HEK293 (cell line): ENCODE results near the gene CETN3.

Experiments used
- CTCF ChIA-PET: fragments of 350-600 bp; formaldehyde crosslinking; extraction: SDS; loops from one replicate; lab custom pipeline; 2021; ENCODE audit warnings: antibody characterized with exemption; lab: Yijun Ruan, JAX
- POLR2A ChIA-PET: fragments of 300-600 bp; formaldehyde crosslinking; extraction: SDS; loops from one replicate; lab custom pipeline; 2020; ENCODE audit warnings: antibody characterized with exemption, inconsistent platforms; lab: Yijun Ruan, JAX
- H3K27ac ChIP-seq: fragments of 200-500 bp; sonication (Bioruptor generic); 2 replicates; pipeline ENCODE4 v1.5.1; 2014; ENCODE audit warnings: low read depth, low read length, control low read depth, inconsistent platforms; ENCODE audit errors: extremely low read depth
- H3K36me3 ChIP-seq, 2 experiments: fragments of 200-500 bp in 1 of 2; sonication (Bioruptor generic) in 1 of 2; 1 replicate in 1 of 2; 2 replicates in 1 of 2; pipeline ENCODE4 v1.5.1; 2014 to 2017; ENCODE audit warnings: inconsistent platforms in 2 of 2, low read length in 2 of 2; ENCODE audit not compliant: control insufficient read depth in 2 of 2, insufficient read depth in 1 of 2
- H3K4me1 ChIP-seq: fragments of 200-500 bp; sonication (Bioruptor generic); 2 replicates; pipeline ENCODE4 v1.5.1; 2014; ENCODE audit warnings: mild to moderate bottlenecking, low read length, inconsistent platforms; ENCODE audit not compliant: control insufficient read depth, insufficient read depth
- H3K4me3 ChIP-seq: 2 replicates; pipeline ENCODE4 v1.5.1; 2011; ENCODE audit warnings: low read depth, mild to moderate bottlenecking, control low read depth, low read length, moderate library complexity
- H3K9me3 ChIP-seq: fragments of 200-500 bp; sonication (Bioruptor generic); 2 replicates; pipeline ENCODE4 v1.5.1; 2014; ENCODE audit warnings: low read depth, low read length, inconsistent platforms; ENCODE audit not compliant: control insufficient read depth, insufficient read depth
- GLI4 ChIP-seq: fragments of 450-650 bp; formaldehyde crosslinking; IDR thresholded peaks from 2 replicates; pipeline ENCODE4 v1.5.1; 2016; ENCODE audit warnings: missing biosample characterization, missing genetic modification characterization
- GLIS1 ChIP-seq: fragments of 450-650 bp; formaldehyde crosslinking; IDR thresholded peaks from 2 replicates; pipeline ENCODE4 v1.5.1; 2016; ENCODE audit warnings: missing biosample characterization, missing genetic modification characterization
- SCRT1 ChIP-seq: fragments of 450-650 bp; formaldehyde crosslinking; IDR thresholded peaks from 2 replicates; pipeline ENCODE4 v1.5.1; 2016; ENCODE audit warnings: missing biosample characterization, missing genetic modification characterization, borderline replicate concordance
- TCF7L2 ChIP-seq: IDR thresholded peaks from 2 replicates; pipeline ENCODE4 v1.6.1; 2011; ENCODE audit warnings: low read depth, mild to moderate bottlenecking, inconsistent platforms, low read length, moderate library complexity, borderline replicate concordance
- ZBTB17 ChIP-seq: fragments of 450-650 bp; formaldehyde crosslinking; IDR thresholded peaks from 2 replicates; pipeline ENCODE4 v1.5.1; 2016; ENCODE audit warnings: missing biosample characterization, missing genetic modification characterization
- ZFP41 ChIP-seq: fragments of 450-650 bp; formaldehyde crosslinking; IDR thresholded peaks from 2 replicates; pipeline ENCODE4 v1.5.1; 2016; ENCODE audit warnings: missing biosample characterization, missing genetic modification characterization, borderline replicate concordance
- ZNF138 ChIP-seq: fragments of 450-650 bp; formaldehyde crosslinking; IDR thresholded peaks from 2 replicates; pipeline ENCODE4 v1.5.1; 2016; ENCODE audit warnings: missing biosample characterization, missing genetic modification characterization, borderline replicate concordance
- ZNF19 ChIP-seq: fragments of 450-650 bp; formaldehyde crosslinking; IDR thresholded peaks from 2 replicates; pipeline ENCODE4; 2016; ENCODE audit warnings: missing biosample characterization, missing genetic modification characterization, low read depth
- ZNF23 ChIP-seq: fragments of 450-650 bp; formaldehyde crosslinking; IDR thresholded peaks from 2 replicates; pipeline ENCODE4 v1.5.1; 2016; ENCODE audit warnings: missing biosample characterization, missing genetic modification characterization, borderline replicate concordance
- ZNF26 ChIP-seq: fragments of 450-650 bp; formaldehyde crosslinking; IDR thresholded peaks from 2 replicates; pipeline ENCODE4 v1.5.1; 2016; ENCODE audit warnings: missing biosample characterization, missing genetic modification characterization
- ZNF266 ChIP-seq: fragments of 450-650 bp; formaldehyde crosslinking; IDR thresholded peaks from 2 replicates; pipeline ENCODE4 v1.5.1; 2016; ENCODE audit warnings: missing biosample characterization, missing genetic modification characterization, low read depth
- ZNF311 ChIP-seq: fragments of 450-650 bp; formaldehyde crosslinking; IDR thresholded peaks from 2 replicates; pipeline ENCODE4 v1.5.1; 2017; ENCODE audit warnings: missing biosample characterization, missing genetic modification characterization, borderline replicate concordance
- ZNF350 ChIP-seq: fragments of 450-650 bp; formaldehyde crosslinking; IDR thresholded peaks from 2 replicates; pipeline ENCODE4 v1.5.0; 2017; ENCODE audit warnings: missing biosample characterization, mild to moderate bottlenecking, missing genetic modification characterization
- ZNF354C ChIP-seq: fragments of 450-650 bp; formaldehyde crosslinking; IDR thresholded peaks from 2 replicates; pipeline ENCODE4 v1.5.1; 2016; ENCODE audit warnings: missing biosample characterization, missing genetic modification characterization, low read depth, borderline replicate concordance
- ZNF391 ChIP-seq: fragments of 450-650 bp; formaldehyde crosslinking; IDR thresholded peaks from 2 replicates; pipeline ENCODE4 v1.5.1; 2016; ENCODE audit warnings: low read depth, missing biosample characterization, missing genetic modification characterization, borderline replicate concordance
- ZNF561 ChIP-seq: fragments of 450-650 bp; IDR thresholded peaks from 2 replicates; pipeline ENCODE4 v1.5.1; 2018; ENCODE audit warnings: missing biosample characterization, missing genetic modification characterization, borderline replicate concordance
- ZNF600 ChIP-seq: fragments of 450-650 bp; formaldehyde crosslinking; IDR thresholded peaks from 2 replicates; pipeline ENCODE4 v1.5.1; 2016; ENCODE audit warnings: missing biosample characterization, missing genetic modification characterization
- ZNF624 ChIP-seq: fragments of 450-650 bp; formaldehyde crosslinking; IDR thresholded peaks from 2 replicates; pipeline ENCODE4 v1.5.1; 2017; ENCODE audit warnings: missing biosample characterization, missing genetic modification characterization
- ZNF658 ChIP-seq: fragments of 450-650 bp; formaldehyde crosslinking; IDR thresholded peaks from 2 replicates; pipeline ENCODE4; 2016; ENCODE audit warnings: missing biosample characterization, missing genetic modification characterization
- ZNF843 ChIP-seq: fragments of 450-650 bp; formaldehyde crosslinking; IDR thresholded peaks from 2 replicates; pipeline ENCODE4 v1.5.1; 2016; ENCODE audit warnings: missing biosample characterization, missing genetic modification characterization
- ZSCAN18 ChIP-seq: fragments of 450-650 bp; formaldehyde crosslinking; IDR thresholded peaks from 2 replicates; pipeline ENCODE4 v1.5.1; 2016; ENCODE audit warnings: missing biosample characterization, missing genetic modification characterization
- ZSCAN30 ChIP-seq: fragments of 450-650 bp; IDR thresholded peaks from 2 replicates; pipeline ENCODE4 v1.5.1; 2018; ENCODE audit warnings: missing biosample characterization, mild to moderate bottlenecking, missing genetic modification characterization, moderate library complexity

The CETN3 gene

DNA sequence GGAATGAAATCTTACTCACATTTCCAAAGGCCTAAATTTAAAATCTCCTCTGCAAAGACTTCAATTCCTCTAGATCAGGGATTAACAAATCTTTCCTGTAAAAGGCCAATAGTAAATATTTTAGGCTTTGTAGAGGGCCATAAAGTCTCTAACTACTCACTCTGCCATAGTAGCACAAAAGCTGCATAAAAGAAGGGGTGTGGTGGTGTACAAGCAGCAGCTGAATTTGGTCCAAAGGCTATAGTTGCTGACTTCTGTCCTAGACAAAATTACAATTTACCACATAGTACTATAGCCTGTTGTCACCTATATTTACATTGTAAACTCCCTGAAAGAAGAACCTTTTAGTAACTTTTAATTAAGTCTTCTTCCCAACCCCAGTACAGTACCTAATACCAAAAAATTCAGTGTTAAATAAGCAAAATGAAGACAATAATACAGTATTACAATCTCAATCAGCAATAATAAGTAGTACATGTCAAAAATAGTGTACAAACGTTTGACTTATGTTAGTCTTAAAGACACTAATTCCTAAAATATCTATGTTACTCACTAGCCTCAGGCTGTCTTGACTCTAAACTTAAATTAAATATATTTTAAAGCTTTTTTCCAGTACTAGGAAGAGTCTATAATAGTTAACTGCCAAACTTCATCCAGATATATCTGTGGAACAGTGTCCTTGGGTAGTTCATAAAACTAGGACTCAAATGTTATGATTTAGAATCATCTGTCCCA, 6.9 kb downstream of the CETN3 start:
- TF ChIP-seq TCF7L2 = no peak
- TF ChIP-seq ZNF600 = no peak
- TF ChIP-seq ZBTB17 = no peak
- no peak for TF ChIP-seq ZNF266 (tag by site-specific recombination)
- TF ChIP-seq ZNF23 (tag by site-specific recombination) = no peak
- no peak for TF ChIP-seq ZNF354C (tag by site-specific recombination)
- Histone ChIP-seq H3K27ac (no peak overlapping the region), H3K4me1 (peaks cover 4% of the 10 kb centered on the region; the same call in 1 of the 2 replicates), H3K36me3 (peaks cover 19 to 53% of the 10 kb centered on the region in 2 experiments), H3K4me3 (no peak overlapping the region), H3K9me3 (no peaks in the 10 kb centered on the region)
- POLR2A ChIA-PET = no interaction called here
- CTCF ChIA-PET = interaction anchor here (1.9 kb wide), 1 partner anchor 15 kb away, joined by 5 read pairs; no protein-coding TSS in a partner anchor

GRCh38 chr5:90399251-90399650, 10.3 kb downstream of the CETN3 start:
- CTCF ChIA-PET = interaction anchor here (0.6 to 0.7 kb wide), 2 partner anchors 205 to 686 kb away, joined by 3 read pairs; no protein-coding TSS in a partner anchor
- no peak for TF ChIP-seq ZFP41 (tag by site-specific recombination)
- TF ChIP-seq SCRT1 (tag by site-specific recombination) = no peak
- no peak for TF ChIP-seq ZNF19 (tag by site-specific recombination)
- no peak for TF ChIP-seq ZSCAN18 (tag by site-specific recombination)
- no peak for TF ChIP-seq ZNF658 (tag by site-specific recombination)
- no peak for TF ChIP-seq ZNF624
- no peak for TF ChIP-seq ZNF843
- no peak for TF ChIP-seq ZNF26 (tag by site-specific recombination)
- TF ChIP-seq ZNF561 = no peak
- TF ChIP-seq GLI4 (tag by site-specific recombination) = no peak
- no peak for TF ChIP-seq ZNF311
- TF ChIP-seq ZNF266 (tag by site-specific recombination) = no peak
- no peak for TF ChIP-seq GLIS1 (tag by site-specific recombination)
- no peak for TF ChIP-seq ZNF138
- no peak for TF ChIP-seq ZNF391 (tag by site-specific recombination)
- no peak for TF ChIP-seq ZNF350 (tag by site-specific recombination)
- TF ChIP-seq ZSCAN30 (tag by site-specific recombination) = no peak
- Histone ChIP-seq H3K27ac (no peak overlapping the region), H3K4me3 (no peak overlapping the region), H3K4me1 (no peaks in the 10 kb centered on the region), H3K36me3 (peaks cover 7 to 31% of the 10 kb centered on the region in 2 experiments), H3K9me3 (no peaks in the 10 kb centered on the region)
- POLR2A ChIA-PET = interaction anchor here (2.9 kb wide), 1 partner anchor 11 kb away, joined by 16 read pairs; the partner anchor contains the start of gene CETN3
